Prostate gland (tissue), 2 donors: ENCODE measurements around the gene SPOUT1.

Source experiments
- CTCF ChIP-seq, 4 experiments: fragments of 200-600 bp in 2 of 4; fragments of 450-650 bp in 2 of 4; sonication (generic) in 2 of 4; IDR thresholded peaks; 1 replicate in 3 of 4; 2 replicates in 1 of 4; pipeline ENCODE4 v1.5.1; 2016 to 2019; ENCODE audit warnings: antibody characterized with exemption in 4 of 4, mild to moderate bottlenecking in 2 of 4, moderate library complexity in 2 of 4
- POLR2AphosphoS5 ChIP-seq: sonication (generic); formaldehyde crosslinking; IDR thresholded peaks from one replicate; pipeline ENCODE4 v1.6.1; 2017; ENCODE audit warnings: antibody characterized with exemption

DNA sequence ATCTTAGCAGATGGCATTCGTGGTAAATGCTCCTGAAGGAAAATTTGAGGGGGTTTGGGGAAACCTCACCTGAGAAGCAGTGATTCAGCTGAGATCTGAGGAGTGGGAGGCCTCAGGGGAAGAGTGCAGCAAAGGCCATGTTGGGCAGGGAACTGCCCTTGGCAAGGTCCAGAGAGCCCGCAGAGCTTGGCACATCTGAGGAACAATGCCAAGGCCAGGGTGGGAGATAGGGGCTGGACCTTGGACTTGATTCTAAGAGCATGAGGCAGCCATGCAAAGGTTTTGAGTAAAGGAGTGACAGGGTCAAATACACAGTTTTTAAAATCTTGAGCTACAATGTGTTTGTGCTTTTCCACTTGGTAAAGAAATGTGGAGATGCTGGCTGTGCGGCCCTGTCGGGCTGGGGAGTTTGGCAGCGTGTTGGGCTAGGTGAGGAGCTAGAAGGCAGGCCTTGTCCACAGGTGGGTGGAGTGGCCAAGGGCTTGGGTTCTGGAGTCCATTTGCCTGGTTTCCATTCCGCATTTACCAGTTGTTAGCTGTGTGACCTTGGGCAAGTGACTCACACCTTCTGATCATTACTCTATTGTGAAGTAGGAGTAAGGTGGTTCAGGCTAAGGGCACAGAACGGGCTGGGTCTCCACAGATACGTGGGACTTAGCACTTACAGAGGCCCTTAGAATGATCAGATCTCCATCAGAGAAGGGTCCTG, 36.5 kb downstream of the SPOUT1 start:
- TF ChIP-seq CTCF (IDR thresholded peaks at IDR 0.05) (no peak), POLR2AphosphoS5 (no peak)
